ENCODE measurements around the gene CYSTM1. TPM values are rescaled to one million over a fixed set of nuclear protein-coding genes. Genes with fewer than 3 reads are reported as not detected.

CYSTM1 gene
- total RNA-seq, 2 donors from 2014 or later, result 46.6 to 80.9 TPM

- intact Hi-C loops (cut with DNase I), result loop anchor here in 1 of 2 donors (5.0 kb wide), 1 partner anchor 38 kb away; no protein-coding TSS in a partner anchor
- no peak for DNase-seq (ENCODE audit: low spot score)
Observed at GRCh38 chr5:140220032-140220697, 45.2 kb downstream of the CYSTM1 start.

GRCh38 chr5:140220698-140221064 is 45.7 kb downstream of the CYSTM1 start:
- intact Hi-C loops (cut with DNase I), result loop anchor here in 1 of 2 donors (5.0 kb wide), 1 partner anchor 38 kb away; no protein-coding TSS in a partner anchor
- no peak for DNase-seq (ENCODE audit: low spot score)

- intact Hi-C loops (cut with DNase I), result loop anchor here in 1 of 2 donors (5.0 kb wide), 1 partner anchor 39 kb away; no protein-coding TSS in a partner anchor
- DNase-seq (ENCODE audit: low spot score), result no peak
Observed at GRCh38 chr5:140221697-140222223, 46.8 kb downstream of the CYSTM1 start.

GRCh38 chr5:140222416-140222815 is 47.4 kb downstream of the CYSTM1 start:
- no peak for DNase-seq (ENCODE audit: low spot score)
- intact Hi-C loops (cut with DNase I), result loop anchor here in 1 of 2 donors (5.0 kb wide), 1 partner anchor 40 kb away; no protein-coding TSS in a partner anchor

- no peak for DNase-seq (ENCODE audit: low spot score)
- intact Hi-C loops (cut with DNase I), result loop anchor here in 1 of 2 donors (5.0 kb wide), 1 partner anchor 41 kb away; no protein-coding TSS in a partner anchor
Observed at GRCh38 chr5:140223567-140223966, 48.6 kb downstream of the CYSTM1 start.

GRCh38 chr5:140224658-140225057 is 49.7 kb downstream of the CYSTM1 start:
- intact Hi-C loops (cut with DNase I), result loop anchor here in 1 of 2 donors (5.0 kb wide), 1 partner anchor 42 kb away; no protein-coding TSS in a partner anchor
- no peak for DNase-seq (ENCODE audit: low spot score)

- no peak for DNase-seq (ENCODE audit: low spot score)
- intact Hi-C loops (cut with DNase I), result no loop called here
Observed at GRCh38 chr5:140225396-140225795, 50.4 kb downstream of the CYSTM1 start.

- DNase-seq (ENCODE audit: low spot score), result no peak
- intact Hi-C loops (cut with DNase I), result no loop called here
Observed at GRCh38 chr5:140227046-140227445, 52.1 kb downstream of the CYSTM1 start.

GRCh38 chr5:140228364-140228837 is 53.4 kb downstream of the CYSTM1 start:
- intact Hi-C loops (cut with DNase I), result no loop called here
- no peak for DNase-seq (ENCODE audit: low spot score)

- DNase-seq (ENCODE audit: low spot score), result peak; percentile 5
- intact Hi-C loops (cut with DNase I), result no loop called here
Observed at GRCh38 chr5:140230373-140230772, 55.4 kb downstream of the CYSTM1 start.

- intact Hi-C loops (cut with DNase I), result no loop called here
- no peak for DNase-seq (ENCODE audit: low spot score)
Observed at GRCh38 chr5:140232731-140233130, 57.7 kb downstream of the CYSTM1 start.

- DNase-seq (ENCODE audit: low spot score), result peak; percentile 6
- intact Hi-C loops (cut with DNase I), result no loop called here
Observed at GRCh38 chr5:140234377-140234989, 59.5 kb downstream of the CYSTM1 start.

- intact Hi-C loops (cut with DNase I), result no loop called here
- DNase-seq (ENCODE audit: low spot score), result peak; percentile 6
Observed at GRCh38 chr5:140235791-140236551, 61.0 kb downstream of the CYSTM1 start.

- DNase-seq (ENCODE audit: low spot score), result peak; percentile 58
- intact Hi-C loops (cut with DNase I), result no loop called here
Observed at GRCh38 chr5:140236891-140237598, 62.1 kb downstream of the CYSTM1 start.

GRCh38 chr5:140238756-140239155 is 63.8 kb downstream of the CYSTM1 start:
- intact Hi-C loops (cut with DNase I), result no loop called here
- no peak for DNase-seq (ENCODE audit: low spot score)

GRCh38 chr5:140239461-140239860 is 64.5 kb downstream of the CYSTM1 start:
- no peak for DNase-seq (ENCODE audit: low spot score)
- intact Hi-C loops (cut with DNase I), result no loop called here

GRCh38 chr5:140239939-140240700 is 65.1 kb downstream of the CYSTM1 start:
- intact Hi-C loops (cut with DNase I), result loop anchor here (5.0 kb wide), 1 partner anchor 107 kb away; the partner anchor contains the start of gene HBEGF (in 2 of the 2)
- DNase-seq (ENCODE audit: low spot score), result no peak

Data from posterior vena cava (tissue), 2 donors.